Dermis blood vessel endothelial cell (primary cell): ENCODE results near the gene HK1. TPM values are rescaled to one million over a fixed set of nuclear protein-coding genes. Genes with fewer than 3 reads are reported as not detected.
A peak's percentile ranks its signal among the peaks of the same experiment; 100 is the strongest.
"Not testable (repeated sequence)": the region's sequence is repeated elsewhere in the genome, so short reads cannot be mapped to it uniquely, and the experiment has no call there.

ENCODE experiments used
- DNase-seq: peaks from one replicate; pipeline ENCODE4 v3.0.0; 2010
- total RNA-seq: library from RNA; depleted of rRNA; stranded (reverse); fragments of >200 nt; gene quantifications from 2 replicates; pipeline ENCODE4 v1.2.3, GENCODE V29; 2014

Gene HK1
- 110 and 142 TPM in 2 replicates for total RNA-seq

- peak; percentile 51 for DNase-seq
Measured at GRCh38 chr10:69278446-69278963, at the start of gene HK1. Gene HK1 (plus strand): TSS chr10:69278496.

GRCh38 chr10:69229616-69229916, 48.7 kb upstream of the HK1 start:
- DNase-seq: no peak

- no peak for DNase-seq
Measured at GRCh38 chr10:69230128-69230527, 48.2 kb upstream of the HK1 start.

- peak; percentile 49 for DNase-seq
Measured at GRCh38 chr10:69232252-69232651, 46.0 kb upstream of the HK1 start.

- no peak for DNase-seq
Measured at GRCh38 chr10:69232736-69233480, 45.4 kb upstream of the HK1 start.

- DNase-seq: no peak
Measured at GRCh38 chr10:69234447-69234846, 43.8 kb upstream of the HK1 start.

- DNase-seq: peak; percentile 85
Measured at GRCh38 chr10:69237528-69238159, 40.7 kb upstream of the HK1 start.

GRCh38 chr10:69239136-69239535, 39.2 kb upstream of the HK1 start:
- DNase-seq: no peak

- peak; percentile 36 for DNase-seq
Measured at GRCh38 chr10:69239816-69240434, 38.4 kb upstream of the HK1 start.

GRCh38 chr10:69240455-69240854, 37.8 kb upstream of the HK1 start:
- DNase-seq: no peak

GRCh38 chr10:69241575-69241974, 36.7 kb upstream of the HK1 start:
- DNase-seq: no peak

GRCh38 chr10:69242040-69242851, 36.0 kb upstream of the HK1 start:
- no peak for DNase-seq

GRCh38 chr10:69242852-69243212, 35.5 kb upstream of the HK1 start:
- DNase-seq: no peak

GRCh38 chr10:69243817-69244216, 34.5 kb upstream of the HK1 start:
- no peak for DNase-seq

GRCh38 chr10:69246036-69246435, 32.3 kb upstream of the HK1 start:
- no peak for DNase-seq

GRCh38 chr10:69246581-69247312, 31.5 kb upstream of the HK1 start:
- DNase-seq: no peak

- no peak for DNase-seq
Measured at GRCh38 chr10:69247313-69247710, 31.0 kb upstream of the HK1 start.

- DNase-seq: no peak
Measured at GRCh38 chr10:69248117-69248730, 30.1 kb upstream of the HK1 start.

GRCh38 chr10:69250041-69250440, 28.3 kb upstream of the HK1 start:
- no peak for DNase-seq

GRCh38 chr10:69251417-69251816, 26.9 kb upstream of the HK1 start:
- DNase-seq: not testable (repeated sequence)

- no peak for DNase-seq
Measured at GRCh38 chr10:69253171-69253570, 25.1 kb upstream of the HK1 start.

GRCh38 chr10:69254877-69255276, 23.4 kb upstream of the HK1 start:
- no peak for DNase-seq
